Measurements from ENCODE around the gene TSHZ1.
A peak's percentile ranks its signal among the peaks of the same experiment; 100 is the strongest.

TSHZ1 gene

GRCh38 chr18:75210274-75211001 lies at the start of gene TSHZ1:
Gene TSHZ1 (plus strand): TSS chr18:75210797. CDS start chr18:75211877, 1,080 bp downstream.
- in situ Hi-C loops (cut with HindIII; ENCODE audit: low pct_ligation_motif_present, low sequenced_read_pairs) = no loop called here
- Histone ChIP-seq H3K27me3 (replicated peaks) (no peaks in the 10 kb centered on the region), H3K4me3 (ENCODE audit: low read depth, low read length) (peak within 1 kb of the TSS; percentile 84), H3K36me3 (replicated peaks) (no peaks in the 10 kb centered on the region), H3K27ac (peak within 1 kb of the TSS; percentile 66)
- no peak for TF ChIP-seq CTCF (IDR thresholded peaks at IDR 0.05; ENCODE audit: low read depth, low read length, missing control alignments)
- peak; percentile 81 for DNase-seq

GRCh38 chr18:75161256-75162028 lies 49.2 kb upstream of the TSHZ1 start:
- in situ Hi-C loops (cut with HindIII; ENCODE audit: low pct_ligation_motif_present, low sequenced_read_pairs) = no loop called here
- peak; percentile 13 for TF ChIP-seq CTCF (IDR thresholded peaks at IDR 0.05; ENCODE audit: low read depth, low read length, missing control alignments)
- no peaks in the 10 kb centered on the region for H3K36me3 ChIP-seq (replicated peaks)
- no peak for DNase-seq
- H3K27me3 ChIP-seq (replicated peaks) = peaks cover 3% of the 10 kb centered on the region
- no peak overlapping the region for H3K27ac ChIP-seq
- H3K4me3 ChIP-seq (ENCODE audit: low read depth, low read length) = peak overlapping the region; percentile 60

GRCh38 chr18:75162467-75162866 lies 48.1 kb upstream of the TSHZ1 start:
- peak; percentile 4 for DNase-seq
- in situ Hi-C loops (cut with HindIII; ENCODE audit: low pct_ligation_motif_present, low sequenced_read_pairs) = no loop called here
- no peak for TF ChIP-seq CTCF (IDR thresholded peaks at IDR 0.05; ENCODE audit: low read depth, low read length, missing control alignments)
- H3K27ac ChIP-seq = no peak overlapping the region
- no peaks in the 10 kb centered on the region for H3K36me3 ChIP-seq (replicated peaks)
- peaks cover 3% of the 10 kb centered on the region for H3K27me3 ChIP-seq (replicated peaks)
- no peak overlapping the region for H3K4me3 ChIP-seq (ENCODE audit: low read depth, low read length)

- no peak overlapping the region for H3K4me3 ChIP-seq (ENCODE audit: low read depth, low read length)
- no peaks in the 10 kb centered on the region for H3K36me3 ChIP-seq (replicated peaks)
- DNase-seq = no peak
- no peak for TF ChIP-seq CTCF (IDR thresholded peaks at IDR 0.05; ENCODE audit: low read depth, low read length, missing control alignments)
- no peak overlapping the region for H3K27ac ChIP-seq
- in situ Hi-C loops (cut with HindIII; ENCODE audit: low pct_ligation_motif_present, low sequenced_read_pairs) = no loop called here
- peaks cover 3% of the 10 kb centered on the region for H3K27me3 ChIP-seq (replicated peaks)
These were observed 47.6 kb upstream of the TSHZ1 start for GRCh38 chr18:75162978-75163377.

GRCh38 chr18:75163736-75164135 lies 46.9 kb upstream of the TSHZ1 start:
- Histone ChIP-seq H3K36me3 (replicated peaks) (no peaks in the 10 kb centered on the region), H3K27me3 (replicated peaks) (peaks cover 3% of the 10 kb centered on the region), H3K4me3 (ENCODE audit: low read depth, low read length) (no peak overlapping the region), H3K27ac (no peak overlapping the region)
- TF ChIP-seq CTCF (IDR thresholded peaks at IDR 0.05; ENCODE audit: low read depth, low read length, missing control alignments) = no peak
- in situ Hi-C loops (cut with HindIII; ENCODE audit: low pct_ligation_motif_present, low sequenced_read_pairs) = no loop called here
- DNase-seq = no peak
